GM10847 (cell line): ENCODE measurements around the gene METTL9.

Experiments
- POLR2A ChIP-seq: IDR thresholded peaks from 2 replicates; pipeline ENCODE4 v1.6.1; 2011; ENCODE audit not compliant: insufficient read length; ENCODE audit errors: extremely low read depth

Gene METTL9

DNA sequence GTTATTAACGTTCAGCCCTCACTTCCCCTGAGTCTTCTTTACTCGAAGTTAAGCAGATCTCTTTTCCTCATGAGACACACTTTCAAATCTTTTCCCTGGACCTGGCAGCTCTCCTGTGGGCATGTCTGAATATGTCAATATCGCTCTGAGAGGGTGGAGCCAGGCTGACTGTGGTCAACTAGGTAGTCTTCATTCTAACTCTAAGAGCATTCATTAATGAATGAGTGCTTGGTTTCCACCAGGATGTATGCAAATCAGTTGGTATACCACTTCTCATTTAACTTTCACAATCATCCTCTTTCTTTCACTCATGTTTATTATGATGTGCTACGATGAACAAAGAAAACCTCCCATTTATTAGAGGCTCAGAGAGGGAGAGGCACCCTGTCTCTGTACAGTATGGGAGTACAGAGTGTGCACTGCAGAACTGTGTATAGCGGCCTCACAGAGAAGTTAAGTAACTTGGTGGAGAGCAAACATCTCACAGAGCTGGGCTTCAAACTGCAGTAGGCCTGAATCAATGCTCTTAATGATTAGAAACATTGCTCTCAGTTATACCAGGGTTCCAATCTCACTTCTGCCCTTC lies 104.3 kb downstream of the METTL9 start:
- TF ChIP-seq POLR2A, result no peak

DNA sequence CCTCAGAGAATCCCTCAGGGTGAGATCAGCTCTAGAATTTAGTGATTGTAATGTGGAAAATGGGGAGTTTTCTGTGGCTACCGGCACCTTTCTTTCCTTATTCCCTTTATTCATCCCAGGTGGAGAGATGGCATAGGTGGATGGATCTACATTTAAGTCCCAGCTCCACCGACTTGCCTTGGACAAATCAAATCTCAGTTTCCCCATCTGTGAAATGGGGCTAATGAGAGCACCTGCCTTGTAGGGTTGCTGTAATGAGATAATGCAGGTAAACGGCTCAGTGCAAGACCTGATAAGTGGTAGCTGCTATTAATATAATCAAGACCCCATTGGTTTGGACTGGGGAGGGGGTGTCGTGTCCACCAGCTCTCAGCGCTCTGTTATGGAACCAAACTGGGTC lies 104.9 kb downstream of the METTL9 start:
- no peak for TF ChIP-seq POLR2A

DNA sequence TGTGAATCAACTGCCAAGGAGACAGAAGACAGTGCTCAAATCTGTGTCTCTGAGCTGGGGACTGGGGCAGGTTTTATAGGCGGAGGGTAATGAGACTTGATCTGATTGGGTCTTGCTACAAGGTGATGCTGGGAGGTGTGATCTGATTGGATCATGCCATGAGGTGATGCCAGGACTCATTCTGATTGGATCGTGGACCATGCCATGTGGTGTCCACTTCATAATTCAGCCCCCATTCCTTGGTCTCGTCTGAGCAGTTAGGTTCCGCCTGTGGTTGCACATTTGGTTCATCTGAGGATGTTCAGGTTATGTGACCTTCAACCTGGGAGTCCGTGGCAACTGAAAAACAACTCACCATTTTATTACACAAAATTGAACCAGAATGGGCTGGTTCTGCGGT lies 105.4 kb downstream of the METTL9 start:
- TF ChIP-seq POLR2A, result no peak
